GM19395 (cell line): ENCODE results near the gene HTR3A.

Source experiments
- ATAC-seq: cut with Tn5 transposase; IDR thresholded peaks from one replicate; pipeline ENCODE4 v1.9.1; 2021; ENCODE audit warnings: mild to moderate bottlenecking, moderate library complexity; ENCODE audit not compliant: unreplicated experiment

HTR3A gene

DNA sequence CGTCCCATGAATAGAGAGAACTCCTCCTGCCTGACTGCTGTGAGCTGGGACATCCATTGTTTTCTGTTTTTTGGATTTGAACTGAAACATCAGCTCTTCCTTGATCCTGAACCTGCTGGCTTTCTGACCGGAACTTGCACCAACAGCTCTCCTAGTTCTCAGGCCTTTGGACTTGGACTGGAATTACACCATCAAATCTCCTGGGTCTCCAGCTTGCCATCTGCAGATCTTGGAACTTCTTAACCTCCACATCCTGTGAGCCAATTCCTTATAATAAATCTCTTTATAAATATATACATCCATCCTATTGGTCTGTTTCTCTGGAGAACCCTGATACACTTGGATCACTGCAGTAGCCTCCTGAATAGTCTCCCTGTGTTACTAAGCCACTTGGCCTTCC is 42.1 kb downstream of the HTR3A start:
- no peak for ATAC-seq

DNA sequence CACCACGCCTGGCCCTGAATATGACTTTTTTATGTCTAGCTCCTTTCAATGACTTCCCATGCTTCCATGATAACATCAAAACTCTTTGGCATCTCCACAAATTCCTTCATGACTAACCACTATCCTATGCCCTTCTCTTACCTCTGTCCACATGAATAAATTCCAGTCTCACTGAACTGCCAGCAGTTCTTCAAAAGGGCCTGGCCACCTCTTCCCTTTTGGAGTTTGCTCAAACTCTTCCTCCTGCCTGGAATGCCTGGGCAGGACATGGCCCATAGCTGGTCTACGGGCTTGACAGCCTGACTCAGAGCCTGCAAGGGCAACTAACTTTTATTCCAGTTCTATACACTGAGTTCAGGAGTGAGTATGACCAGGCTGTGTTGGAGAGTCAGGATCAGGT is 42.8 kb downstream of the HTR3A start:
- ATAC-seq = no peak

DNA sequence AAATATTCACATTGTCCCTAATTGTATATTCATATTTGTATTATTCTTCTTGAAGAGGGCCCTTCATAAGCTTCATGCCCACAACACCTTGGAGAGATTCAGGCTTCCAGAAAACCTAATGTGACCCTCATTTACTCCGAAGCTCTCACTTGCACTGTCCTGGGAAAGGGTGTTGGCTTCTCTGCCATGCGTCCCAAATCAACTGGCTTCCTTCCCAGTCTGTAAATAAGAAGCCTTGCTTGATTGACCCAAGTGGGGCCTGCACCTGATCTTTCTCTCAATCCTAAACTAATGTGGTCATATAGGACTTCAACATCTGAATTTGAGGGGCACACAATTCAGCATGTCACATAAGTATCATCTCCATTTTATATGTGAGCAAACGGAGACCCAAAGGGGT is 44.1 kb downstream of the HTR3A start:
- no peak for ATAC-seq

DNA sequence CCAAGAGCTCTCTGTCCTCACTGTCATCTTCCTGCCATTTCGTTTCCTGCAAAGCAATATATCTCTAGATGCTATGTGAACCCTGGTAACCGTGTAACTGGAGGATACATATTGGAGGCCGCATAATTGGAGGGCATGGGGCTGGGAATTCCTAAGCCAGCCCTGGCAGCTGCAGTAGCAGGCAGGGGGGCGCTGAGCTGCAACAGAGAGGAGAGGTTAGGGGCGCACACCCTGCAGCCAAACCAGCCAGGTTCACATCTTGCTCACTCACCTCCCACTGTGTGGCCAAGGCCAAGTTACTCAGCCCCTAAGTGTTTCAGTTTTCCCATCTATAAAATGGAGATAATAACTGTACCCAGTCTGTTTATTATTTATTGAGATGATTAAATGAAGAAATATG is 44.7 kb downstream of the HTR3A start:
- ATAC-seq = no peak

DNA sequence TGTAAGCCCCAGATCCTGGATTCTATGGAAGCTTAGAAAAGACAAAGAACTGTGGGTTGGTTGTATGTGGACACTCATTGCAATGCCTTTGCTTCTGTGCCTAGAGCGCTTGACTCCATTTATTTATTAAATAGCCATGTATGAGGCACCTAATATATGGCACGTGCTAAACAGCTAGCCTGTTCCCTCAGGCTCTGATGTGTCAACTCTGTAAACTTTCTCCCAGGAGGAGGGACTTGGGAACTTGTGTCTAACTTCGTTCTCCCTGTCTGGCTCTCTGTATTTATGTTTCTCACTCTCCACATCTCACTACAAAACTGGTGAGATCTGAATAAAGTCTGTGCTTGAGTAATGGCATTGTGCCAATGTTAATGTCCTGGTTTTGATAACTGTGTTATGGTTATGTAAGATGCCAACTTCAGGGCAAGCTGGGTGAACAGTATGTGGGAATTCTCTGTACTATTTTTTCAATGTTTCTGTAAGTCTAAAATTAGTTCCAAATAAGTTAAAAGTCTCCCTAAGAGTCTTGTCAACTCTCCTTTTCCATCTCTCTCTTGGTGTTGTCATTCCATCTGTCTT is 50.5 kb downstream of the HTR3A start:
- ATAC-seq = no peak

DNA sequence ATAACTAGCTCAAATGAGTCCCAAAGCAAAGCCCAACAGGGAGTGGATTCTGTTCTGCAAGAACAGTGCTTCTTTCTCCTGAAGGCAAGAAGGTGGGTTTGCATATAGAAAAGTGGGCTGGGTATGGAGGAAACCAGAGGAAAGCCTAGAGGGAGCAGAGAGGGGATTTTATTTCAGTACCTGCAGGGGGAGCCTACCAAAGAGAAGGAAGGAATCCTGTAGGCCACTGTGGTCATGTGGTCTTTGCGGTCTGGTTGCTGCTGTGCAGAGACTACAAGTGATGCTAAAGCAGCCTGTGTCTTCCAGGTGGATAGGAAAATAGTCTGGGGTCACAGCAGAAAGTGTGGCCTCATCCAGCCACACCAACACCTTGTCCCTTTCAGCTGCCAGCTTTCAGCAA is 51.4 kb downstream of the HTR3A start:
- no peak for ATAC-seq

DNA sequence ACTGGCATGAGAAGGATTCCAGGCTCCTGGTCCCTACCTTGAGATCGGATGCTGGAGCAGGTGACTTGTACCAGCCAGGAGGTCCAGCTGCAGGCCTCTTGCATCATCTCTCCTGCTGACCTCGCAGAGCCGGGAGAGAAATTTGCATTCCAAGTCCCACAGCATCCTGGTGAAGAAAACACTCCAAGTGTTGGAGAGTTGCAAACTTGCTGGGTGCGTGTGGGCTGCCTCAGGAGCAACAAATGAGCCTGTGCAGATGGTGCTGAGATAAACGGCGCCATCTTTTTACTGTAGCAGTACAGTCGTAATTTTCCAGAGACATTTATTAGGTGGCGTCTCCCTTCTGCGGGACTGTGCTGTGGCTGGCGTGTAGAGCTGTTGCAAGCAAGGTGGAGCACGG is 52.5 kb downstream of the HTR3A start:
- no peak for ATAC-seq

DNA sequence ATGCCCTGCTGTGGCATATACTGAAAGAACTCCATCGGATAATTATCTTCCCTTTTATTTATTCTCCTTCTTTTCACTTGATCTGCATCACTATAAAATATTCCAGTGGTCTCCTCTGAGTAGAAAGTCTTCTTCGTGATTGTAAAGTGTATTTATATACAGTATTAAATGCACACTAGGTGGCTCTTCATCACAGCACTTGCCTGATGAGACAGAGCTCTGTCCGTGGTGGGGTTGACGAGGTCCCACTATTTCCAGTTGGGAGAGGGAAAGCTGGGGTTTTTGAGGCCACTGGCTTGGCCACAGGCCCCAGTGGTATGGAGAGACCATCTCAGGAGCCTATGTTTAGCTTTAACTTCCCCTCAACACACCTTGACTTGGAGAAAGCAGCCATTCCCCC is 53.0 kb downstream of the HTR3A start:
- ATAC-seq = no peak

DNA sequence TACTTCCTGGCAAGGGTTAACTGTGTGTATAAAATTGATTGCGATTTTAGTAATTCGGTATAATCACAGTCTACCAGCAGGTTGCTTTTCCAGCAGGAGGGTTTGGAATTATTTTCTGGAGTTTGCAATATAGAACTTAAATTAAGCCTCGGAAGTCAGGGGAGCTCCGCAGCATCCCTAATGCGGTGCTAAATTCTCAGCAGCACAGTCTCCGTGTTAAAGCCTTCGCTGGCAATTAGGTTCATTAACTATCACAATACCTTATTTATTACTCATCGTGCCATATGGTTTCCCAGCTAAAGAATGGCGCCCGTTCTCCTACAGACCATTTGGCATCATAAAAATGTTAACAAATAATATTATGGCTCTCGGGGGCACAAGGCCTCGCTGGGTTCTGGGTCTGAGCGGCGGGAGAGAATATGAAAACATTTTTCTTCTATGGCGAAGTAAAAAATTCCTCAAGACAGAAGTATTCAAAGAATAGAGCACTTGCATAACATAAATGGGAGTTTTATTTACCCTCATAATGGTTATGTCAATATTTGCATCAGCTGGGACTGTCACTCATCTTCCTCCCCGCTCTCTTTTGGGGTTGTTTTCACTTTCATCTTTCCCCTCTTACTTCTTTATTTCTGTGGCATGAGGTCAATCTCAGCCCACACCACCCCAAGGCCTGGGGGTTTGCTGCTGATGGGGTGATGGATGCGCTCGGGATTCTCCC is 56.5 kb downstream of the HTR3A start:
- no peak for ATAC-seq

DNA sequence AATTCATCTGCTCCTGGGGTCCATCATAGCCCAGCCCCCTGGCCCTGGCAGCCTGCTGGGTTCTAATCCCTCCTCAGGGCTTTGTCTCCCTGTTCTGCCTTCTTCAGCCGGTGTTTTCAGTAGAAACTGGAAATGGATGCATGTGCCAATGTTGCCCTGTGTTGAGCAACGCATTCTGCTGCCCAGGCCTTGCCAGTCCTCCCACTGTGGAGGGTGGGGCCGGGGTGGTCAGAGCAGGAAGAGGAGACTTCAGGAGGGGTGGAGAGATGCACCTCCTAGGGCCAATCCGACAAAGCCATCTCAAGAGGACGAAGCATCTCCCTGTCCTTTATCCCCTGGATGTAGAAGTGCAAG is 57.0 kb downstream of the HTR3A start:
- no peak for ATAC-seq

DNA sequence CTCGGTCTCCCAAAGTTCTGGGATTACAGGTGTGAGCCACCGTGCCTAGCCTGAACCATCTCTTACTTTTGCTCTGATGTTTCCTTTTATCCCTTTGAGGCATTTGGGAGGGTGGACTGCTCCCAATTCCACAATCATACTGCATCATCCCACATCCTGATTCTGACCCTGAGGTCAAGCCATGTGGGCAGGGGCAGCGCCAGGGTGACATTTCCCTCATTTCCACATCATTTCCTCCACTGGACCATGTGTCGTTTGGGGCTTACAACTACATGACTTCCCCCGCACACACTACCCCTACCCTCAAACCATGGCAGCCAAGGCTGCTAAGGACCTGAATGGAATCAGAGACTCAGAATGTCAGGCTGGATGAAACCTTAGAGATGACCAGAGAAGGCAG is 58.2 kb downstream of the HTR3A start:
- ATAC-seq = no peak

DNA sequence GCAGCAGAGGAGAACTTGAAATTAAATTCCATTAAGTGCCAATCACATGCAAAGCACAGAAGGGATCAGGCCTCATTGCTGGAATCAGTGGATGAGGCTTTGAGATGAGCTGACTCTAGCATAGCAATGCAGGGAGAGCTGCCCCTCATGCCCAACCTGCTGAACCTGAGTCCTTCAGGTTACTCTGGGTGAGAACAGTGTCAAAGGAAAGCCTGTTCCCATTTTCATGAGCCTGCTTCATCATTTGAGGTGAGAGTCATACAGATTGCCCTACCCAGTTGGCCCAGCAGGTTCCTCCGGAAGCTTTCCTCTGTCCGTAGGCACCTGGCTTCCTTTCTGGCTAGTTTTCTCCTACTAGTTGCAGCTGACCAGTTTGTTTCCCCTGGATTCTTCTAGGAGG is 58.7 kb downstream of the HTR3A start:
- no peak for ATAC-seq

DNA sequence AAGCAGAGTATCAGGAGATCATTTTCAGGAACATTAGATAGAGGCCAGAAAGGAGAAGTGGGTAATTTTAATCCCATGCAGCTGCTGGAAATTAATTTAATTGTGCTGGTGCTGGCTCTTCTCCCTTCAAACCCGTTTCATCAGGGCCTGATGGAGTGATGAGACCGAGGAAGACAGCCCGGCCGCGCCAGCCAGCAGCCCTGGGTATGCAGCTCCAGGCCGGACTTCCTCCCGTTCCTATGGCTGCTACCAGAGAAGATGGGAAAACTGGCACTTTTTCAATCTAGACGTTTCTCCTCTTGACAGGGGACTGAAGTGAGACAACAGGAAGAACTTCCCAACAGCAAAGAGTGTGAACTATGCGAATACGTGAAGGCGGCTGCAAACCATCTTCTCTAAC is 60.0 kb downstream of the HTR3A start:
- ATAC-seq = no peak

DNA sequence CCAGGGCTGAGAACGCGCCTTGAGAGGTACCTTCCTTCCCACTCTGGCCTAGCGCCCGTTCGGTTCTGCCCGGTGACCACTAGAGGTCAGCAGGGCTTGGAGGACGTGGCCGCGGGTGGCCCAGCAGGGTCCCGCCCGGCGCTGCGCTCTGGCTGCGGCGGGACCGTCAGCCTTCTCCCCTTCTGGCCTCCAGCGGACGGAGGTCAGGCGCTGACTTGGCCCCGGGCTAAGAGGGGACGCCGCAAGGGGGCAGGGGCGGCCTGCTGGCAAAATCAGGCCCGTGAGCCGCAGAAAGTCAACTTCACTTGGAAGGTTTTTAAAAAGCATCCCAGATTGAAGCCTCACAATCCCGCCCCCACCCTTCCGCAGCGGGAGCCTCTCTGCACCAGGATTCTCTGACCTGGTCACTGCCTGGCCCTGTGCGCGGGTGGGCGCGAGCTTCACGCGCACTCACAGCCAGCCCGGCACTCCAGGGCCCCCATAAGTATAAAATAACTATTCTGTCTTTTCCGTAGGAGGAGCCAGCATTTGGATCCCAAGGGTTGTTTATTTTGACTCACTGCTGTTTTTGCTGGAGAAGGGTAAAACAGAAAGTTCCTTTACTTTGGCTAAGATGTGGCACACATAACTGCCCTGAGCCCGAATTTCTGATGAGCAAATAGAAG is 61.4 kb downstream of the HTR3A start:
- no peak for ATAC-seq

DNA sequence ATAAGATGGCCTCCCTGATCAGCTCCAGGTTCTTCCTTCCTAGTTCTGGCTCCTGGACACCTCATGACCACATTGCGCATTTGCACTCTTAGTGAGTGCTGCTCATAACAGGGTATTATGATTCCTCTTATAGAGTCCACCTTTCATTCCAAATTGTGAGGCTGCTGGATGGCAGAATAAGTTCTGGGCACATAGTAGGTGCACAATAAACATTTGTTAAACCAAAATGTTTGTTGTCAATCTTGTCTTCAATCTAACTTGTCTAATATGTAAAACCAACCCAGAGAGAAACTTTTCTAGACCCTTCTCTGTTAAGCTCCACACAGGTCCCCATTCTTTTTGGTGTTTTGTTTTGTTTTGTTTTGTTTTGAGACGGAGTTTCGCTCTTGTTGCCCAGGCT is 62.0 kb downstream of the HTR3A start:
- no peak for ATAC-seq

DNA sequence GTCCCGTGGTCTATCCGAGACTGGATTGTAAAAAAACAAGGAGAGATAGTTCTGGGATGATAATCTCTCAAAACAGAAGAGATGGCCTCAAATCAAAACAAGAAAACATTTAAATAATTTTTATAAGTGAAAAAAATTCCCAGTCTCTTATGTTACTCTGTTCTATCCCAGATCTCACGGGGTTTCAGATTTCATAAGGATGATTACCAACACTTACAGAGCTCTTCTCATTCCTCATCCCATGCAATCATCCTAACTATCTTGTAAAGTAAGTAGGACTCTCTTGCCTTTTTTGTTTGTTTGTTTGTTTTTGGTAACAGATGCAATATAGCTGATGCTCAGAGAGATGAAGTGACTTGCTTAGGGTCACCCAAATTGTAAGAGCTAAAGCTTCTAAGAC is 64.6 kb downstream of the HTR3A start:
- no peak for ATAC-seq
